GM12864 (cell line): ENCODE measurements around the gene DCBLD2.

Source experiments
- DNase-seq: peaks from one replicate; pipeline ENCODE4 v3.0.0-alpha.2; 2011; ENCODE audit warnings: low read depth
- H3K4me3 ChIP-seq: 2 replicates; pipeline ENCODE4 v1.5.1; 2011; ENCODE audit warnings: mild to moderate bottlenecking, low read depth, low read length, control low read depth
- CTCF ChIP-seq: IDR thresholded peaks from 2 replicates; pipeline ENCODE4 v1.5.1; 2011; ENCODE audit warnings: low read depth, mild to moderate bottlenecking, moderate library complexity, low read length, control low read depth, inconsistent platforms; ENCODE audit errors: missing control alignments

Gene DCBLD2

GRCh38 chr3:98893740-98894139, 7.8 kb downstream of the DCBLD2 start:
- no peak for TF ChIP-seq CTCF
- DNase-seq: no peak
- no peak overlapping the region for H3K4me3 ChIP-seq

- H3K4me3 ChIP-seq: no peak overlapping the region
- no peak for TF ChIP-seq CTCF
- DNase-seq: no peak
These were observed 9.2 kb downstream of the DCBLD2 start for GRCh38 chr3:98892263-98892662.

GRCh38 chr3:98890965-98891910, 10.3 kb downstream of the DCBLD2 start:
- no peak for TF ChIP-seq CTCF
- no peak for DNase-seq
- no peak overlapping the region for H3K4me3 ChIP-seq

DNA sequence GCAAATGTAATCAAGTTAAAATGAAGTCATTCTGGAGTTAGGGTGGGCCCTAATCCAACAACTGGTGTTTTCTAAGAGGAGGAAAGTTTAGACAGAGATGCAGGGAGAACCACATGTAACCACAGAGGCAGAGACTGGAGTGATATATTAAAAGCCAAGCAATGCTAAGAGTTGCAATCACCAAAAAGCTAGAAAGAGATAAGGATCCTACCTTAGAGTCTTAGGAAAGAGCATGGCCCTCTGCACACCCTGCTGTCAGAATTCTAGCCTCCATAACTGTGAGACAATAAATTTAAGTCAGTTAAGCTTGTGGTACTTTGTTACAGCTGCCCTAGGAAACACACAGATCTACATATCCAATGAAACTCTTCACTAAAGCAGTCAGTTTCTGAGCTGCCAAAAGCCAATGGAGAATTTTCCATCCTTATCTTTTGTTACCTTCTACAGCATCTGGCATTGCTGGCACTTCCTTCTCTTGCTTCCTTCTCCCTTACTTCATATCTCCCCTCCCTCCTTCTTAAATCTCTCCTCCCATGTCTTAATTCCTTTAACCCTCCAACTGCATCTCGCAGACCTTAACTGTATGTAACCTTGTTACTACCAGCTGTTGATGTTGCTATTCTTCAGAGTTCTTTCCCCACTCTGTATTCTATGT, 11.2 kb downstream of the DCBLD2 start:
- TF ChIP-seq CTCF: no peak
- no peak overlapping the region for H3K4me3 ChIP-seq
- DNase-seq: no peak

- no peak for TF ChIP-seq CTCF
- H3K4me3 ChIP-seq: no peak overlapping the region
- DNase-seq: no peak
These were observed 13.8 kb downstream of the DCBLD2 start for GRCh38 chr3:98887684-98888083.

GRCh38 chr3:98886525-98886924, 15.0 kb downstream of the DCBLD2 start:
- no peak for TF ChIP-seq CTCF
- no peak overlapping the region for H3K4me3 ChIP-seq
- no peak for DNase-seq

DNA sequence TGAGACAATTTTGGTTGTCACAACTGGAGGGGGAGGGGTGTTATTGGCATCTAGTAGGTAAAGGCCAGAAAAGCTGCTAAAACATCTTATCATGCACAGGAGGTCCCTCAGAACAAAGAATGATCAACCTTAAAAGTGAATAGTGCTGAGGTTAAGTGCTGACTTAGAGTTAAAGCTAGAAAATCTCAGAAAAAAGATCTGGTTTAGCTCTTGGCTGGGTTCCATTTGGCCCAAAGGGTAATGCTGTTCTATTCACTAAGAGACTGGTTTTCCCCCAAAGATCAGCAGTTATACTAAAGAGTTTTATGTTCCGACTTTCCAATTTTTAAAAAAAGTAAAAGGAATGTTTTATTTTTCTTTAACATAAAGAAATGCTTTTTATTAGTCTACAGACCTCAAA, 15.6 kb downstream of the DCBLD2 start:
- DNase-seq: no peak
- TF ChIP-seq CTCF: no peak
- no peak overlapping the region for H3K4me3 ChIP-seq
